Nucleus accumbens (tissue), 56 donors: Measurements from ENCODE around the gene LINS1.

Experiments
- DNase-seq, 56 donors: peaks; one replicate each; lab custom pipeline; 2025; lab: John Stamatoyannopoulos, UW

LINS1 gene

GRCh38 chr15:100560323-100560722, 41.7 kb downstream of the LINS1 start:
- DNase-seq: no peak

GRCh38 chr15:100559330-100559729, 42.7 kb downstream of the LINS1 start:
- no peak for DNase-seq

GRCh38 chr15:100558771-100559254, 43.2 kb downstream of the LINS1 start:
- no peak for DNase-seq

GRCh38 chr15:100553468-100553867, 48.5 kb downstream of the LINS1 start:
- no peak for DNase-seq

- DNase-seq: no peak
These were observed 54.0 kb downstream of the LINS1 start for GRCh38 chr15:100547961-100548360.

- no peak for DNase-seq
These were observed 57.0 kb downstream of the LINS1 start for GRCh38 chr15:100544946-100545345.

- DNase-seq: no peak
These were observed 57.6 kb downstream of the LINS1 start for GRCh38 chr15:100544338-100544841.

GRCh38 chr15:100542290-100542689, 59.7 kb downstream of the LINS1 start:
- DNase-seq: no peak

- no peak for DNase-seq
These were observed 64.7 kb downstream of the LINS1 start for GRCh38 chr15:100537331-100537730.

- no peak for DNase-seq
These were observed 65.3 kb downstream of the LINS1 start for GRCh38 chr15:100536733-100537132.

- no peak for DNase-seq
These were observed 68.1 kb downstream of the LINS1 start for GRCh38 chr15:100533886-100534285.

GRCh38 chr15:100531823-100532327, 70.1 kb downstream of the LINS1 start:
- DNase-seq: peak in 3 of 56 donors; percentile 2 to 11 (median 3)

GRCh38 chr15:100531204-100531603, 70.8 kb downstream of the LINS1 start:
- DNase-seq: no peak

GRCh38 chr15:100529556-100529955, 72.4 kb downstream of the LINS1 start:
- DNase-seq: no peak

GRCh38 chr15:100528833-100529428, 73.1 kb downstream of the LINS1 start, which contains the start of gene CERS3:
Gene CERS3 (minus strand): TSS chr15:100528950. CDS start chr15:100501849, 27,101 bp downstream.
- DNase-seq: no peak

GRCh38 chr15:100526027-100526481, 75.9 kb downstream of the LINS1 start:
- DNase-seq: peak in 50 of 56 donors; percentile 3 to 66 (median 30)

- DNase-seq: no peak
These were observed 76.5 kb downstream of the LINS1 start for GRCh38 chr15:100525436-100525835.

GRCh38 chr15:100524326-100524725, 77.7 kb downstream of the LINS1 start:
- no peak for DNase-seq

GRCh38 chr15:100521907-100522306, 80.1 kb downstream of the LINS1 start:
- DNase-seq: no peak

- no peak for DNase-seq
These were observed 81.7 kb downstream of the LINS1 start for GRCh38 chr15:100520132-100520921.

GRCh38 chr15:100517846-100518245, 84.1 kb downstream of the LINS1 start:
- no peak for DNase-seq
